ENCODE data around the gene CATSPER3.

CATSPER3 gene

DNA sequence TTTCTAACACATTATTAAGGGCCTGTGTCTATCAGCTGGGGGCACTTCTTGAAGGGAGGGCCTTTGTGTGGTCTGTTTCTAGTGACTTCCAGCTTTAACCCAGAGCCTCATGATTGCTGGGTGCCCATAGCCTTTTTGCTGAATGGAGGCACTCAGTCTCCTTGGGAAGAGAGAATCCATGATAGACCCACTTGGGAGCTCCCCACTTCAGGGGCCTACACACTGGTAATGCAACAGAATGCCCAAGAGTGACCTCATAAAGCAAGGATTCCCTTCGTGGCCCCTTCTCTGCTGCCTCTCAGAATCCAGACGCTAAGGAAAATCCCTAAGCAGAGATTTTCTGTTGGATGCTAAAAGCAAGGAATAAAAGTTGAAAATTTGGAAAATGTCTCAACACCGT, at the start of gene CATSPER3:
Gene CATSPER3 (plus strand): TSS at position 301 of the 400 bp plus-strand sequence. CDS start 85 bp downstream, at position 386.
- DNase-seq (ENCODE audit: low read depth), result no peak

DNA sequence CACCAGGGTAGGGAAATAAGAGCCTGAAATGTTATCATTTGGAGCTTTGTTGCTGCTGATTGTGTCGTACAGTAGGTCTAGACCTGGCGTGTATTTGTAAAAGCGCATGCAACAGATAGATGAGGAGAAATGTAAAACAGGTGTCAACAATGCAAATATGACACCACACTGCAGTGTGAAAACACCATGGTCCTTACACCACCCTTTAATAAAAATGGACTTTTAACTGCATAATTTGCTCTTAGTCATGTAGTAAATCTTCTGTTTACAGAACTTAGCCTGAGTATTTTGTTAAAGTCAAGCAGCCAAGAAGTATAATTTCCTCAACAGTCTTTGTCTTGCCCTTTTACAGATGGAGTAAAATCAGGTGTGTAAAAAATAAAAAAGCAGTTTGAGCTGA, 48.8 kb upstream of the CATSPER3 start:
- DNase-seq (ENCODE audit: low read depth), result no peak

DNA sequence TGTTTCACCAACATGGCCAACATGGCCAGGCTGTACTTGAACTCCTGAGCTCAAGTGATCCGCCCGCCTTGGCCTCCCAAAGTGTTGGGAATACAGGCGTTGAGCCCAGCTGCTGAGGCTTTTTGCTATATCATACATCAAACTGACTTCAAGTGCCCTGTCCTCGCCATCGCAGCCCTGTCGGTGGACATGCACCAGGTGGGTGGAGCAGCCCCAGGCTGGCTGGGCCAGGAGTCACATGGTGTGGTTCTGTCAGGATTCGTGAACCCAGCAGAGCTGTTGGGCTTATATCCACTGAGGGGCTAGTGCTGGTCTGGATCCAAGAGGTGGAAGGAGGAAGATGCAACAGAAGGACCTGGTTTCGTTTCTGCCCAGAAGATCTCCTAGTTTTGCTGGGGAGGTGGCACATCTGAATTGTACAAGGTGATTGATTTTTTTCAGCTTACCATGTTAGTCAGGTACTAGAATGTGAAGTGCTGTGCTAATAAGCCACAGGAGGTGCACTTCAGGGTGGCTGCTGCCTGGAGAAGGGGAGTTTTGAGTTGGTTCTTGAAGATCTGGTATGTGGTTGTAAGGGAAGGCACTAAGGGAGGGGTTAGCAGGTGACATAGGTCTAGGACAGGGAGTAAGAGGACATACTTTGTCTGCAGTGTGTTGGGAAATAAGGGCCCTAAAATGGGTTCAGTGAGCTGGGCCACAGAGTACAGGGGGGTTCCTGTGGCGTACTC, 46.7 kb upstream of the CATSPER3 start:
- DNase-seq (ENCODE audit: low read depth), result no peak

DNA sequence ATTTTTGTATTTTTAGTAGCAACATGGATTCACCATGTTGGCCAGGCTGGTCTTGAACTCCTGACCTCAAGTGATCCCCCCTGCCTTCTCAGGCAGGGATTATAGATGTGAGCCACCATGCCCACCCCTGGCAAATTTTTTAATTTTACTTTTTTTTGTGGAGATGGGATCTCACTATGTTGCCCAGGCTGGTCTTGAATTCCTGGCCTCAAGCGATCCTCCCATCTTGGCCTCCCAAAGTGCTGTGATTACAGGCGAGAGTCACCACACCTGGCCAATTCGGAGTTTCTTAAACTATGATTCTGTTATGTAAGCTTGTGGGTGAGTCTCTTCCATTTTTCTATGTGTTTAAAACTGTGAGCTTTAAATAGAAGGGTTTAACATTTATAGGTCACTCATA, 35.2 kb upstream of the CATSPER3 start:
- no peak for DNase-seq (ENCODE audit: low read depth)

DNA sequence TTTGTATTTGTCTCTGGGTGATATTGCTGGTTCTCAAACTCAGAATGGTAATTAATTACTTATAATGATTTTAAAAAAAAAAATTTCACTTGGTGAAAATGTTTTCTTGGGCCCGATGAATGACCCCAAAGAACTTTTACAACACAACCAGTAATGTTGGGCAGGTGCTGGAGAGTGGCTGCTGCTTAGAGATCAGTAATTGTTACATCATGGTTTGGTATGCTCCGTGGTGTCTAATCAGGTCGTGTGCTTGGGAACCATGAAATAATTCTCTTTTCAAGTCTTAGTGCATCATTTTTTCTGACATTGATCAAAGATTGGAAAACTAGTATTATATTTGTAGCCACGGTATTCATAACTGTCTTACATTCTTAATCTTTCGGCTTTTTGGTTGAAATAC, 33.5 kb upstream of the CATSPER3 start:
- DNase-seq (ENCODE audit: low read depth), result no peak

DNA sequence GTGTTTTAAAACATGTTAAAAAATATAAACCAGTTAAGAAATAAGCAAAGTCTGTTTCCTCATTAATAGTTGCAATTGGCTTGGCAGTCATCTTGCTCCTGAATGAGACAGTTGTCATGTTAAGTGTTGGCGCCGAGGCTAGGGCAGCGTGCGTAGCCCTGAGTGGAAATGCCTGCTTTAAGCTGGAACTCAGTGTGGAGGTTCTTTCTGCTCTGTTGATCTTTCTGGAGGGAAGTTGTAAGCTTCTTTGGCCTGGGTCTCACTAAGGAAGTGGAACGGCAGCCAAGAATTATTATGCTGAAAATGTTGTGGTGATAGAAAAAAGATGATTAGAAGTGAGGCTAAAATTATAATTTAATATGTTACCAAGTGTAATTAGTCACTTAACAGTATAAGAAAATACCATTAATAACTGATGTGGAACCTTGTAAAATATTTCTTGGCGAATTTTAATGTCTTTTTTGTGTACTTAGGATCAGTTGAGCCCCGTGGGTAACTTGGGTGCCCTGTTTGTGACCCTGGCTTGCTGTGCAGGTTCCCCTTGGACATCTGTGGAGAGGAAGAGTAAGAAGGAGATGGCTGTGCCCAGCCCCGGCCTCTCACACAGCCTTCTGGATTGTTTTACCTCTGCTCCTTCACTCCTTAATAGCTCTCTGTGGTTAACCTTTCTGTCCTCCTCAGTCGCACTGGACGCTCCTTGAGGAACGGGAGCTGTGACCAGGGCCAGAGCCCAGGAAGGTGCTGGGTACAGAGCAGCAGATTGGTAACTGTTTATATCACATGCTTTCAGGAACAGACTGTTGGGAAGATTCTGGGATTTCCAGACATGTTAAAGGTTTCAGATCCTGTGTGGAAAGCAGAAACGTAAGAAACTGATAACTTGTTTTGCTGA, 31.8 kb upstream of the CATSPER3 start:
- no peak for DNase-seq (ENCODE audit: low read depth)

DNA sequence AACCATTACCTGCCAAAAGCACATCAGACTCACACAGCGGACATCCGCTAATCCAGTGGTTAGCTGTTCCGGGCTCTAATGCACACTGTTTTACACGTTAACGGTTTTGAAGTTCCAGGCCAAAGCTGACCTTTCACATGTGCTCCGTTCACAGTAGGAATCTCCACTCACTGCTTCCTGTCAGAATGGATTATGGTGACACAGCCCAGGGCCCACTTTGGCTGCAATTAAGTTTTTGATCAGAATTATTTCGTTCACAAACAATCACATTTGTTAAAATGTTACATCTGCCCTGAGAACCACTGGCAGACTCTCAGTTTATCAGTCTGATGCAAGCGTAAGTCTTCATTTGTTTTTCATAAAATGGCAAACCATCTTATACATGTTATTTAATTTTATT, 30.2 kb upstream of the CATSPER3 start:
- no peak for DNase-seq (ENCODE audit: low read depth)

DNA sequence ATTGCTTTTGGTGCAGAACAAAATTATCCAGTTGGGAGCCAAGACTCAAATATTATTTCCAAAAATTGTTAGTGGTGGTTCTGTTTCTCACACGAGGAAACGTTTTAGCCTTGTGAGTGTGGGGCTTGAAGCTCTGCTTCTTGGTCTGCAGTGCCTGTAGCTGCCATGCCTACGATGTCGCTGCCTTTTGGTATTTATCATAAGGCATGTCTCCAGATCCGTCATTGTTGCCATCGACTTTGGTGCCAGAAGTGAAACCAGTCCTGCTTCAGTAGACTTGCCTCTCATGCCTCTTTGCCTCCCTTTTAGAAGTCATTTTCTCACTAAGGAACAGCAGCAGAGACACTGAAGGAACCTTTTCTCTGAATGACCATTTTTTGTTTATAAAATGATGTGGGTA, 29.7 kb upstream of the CATSPER3 start:
- no peak for DNase-seq (ENCODE audit: low read depth)

DNA sequence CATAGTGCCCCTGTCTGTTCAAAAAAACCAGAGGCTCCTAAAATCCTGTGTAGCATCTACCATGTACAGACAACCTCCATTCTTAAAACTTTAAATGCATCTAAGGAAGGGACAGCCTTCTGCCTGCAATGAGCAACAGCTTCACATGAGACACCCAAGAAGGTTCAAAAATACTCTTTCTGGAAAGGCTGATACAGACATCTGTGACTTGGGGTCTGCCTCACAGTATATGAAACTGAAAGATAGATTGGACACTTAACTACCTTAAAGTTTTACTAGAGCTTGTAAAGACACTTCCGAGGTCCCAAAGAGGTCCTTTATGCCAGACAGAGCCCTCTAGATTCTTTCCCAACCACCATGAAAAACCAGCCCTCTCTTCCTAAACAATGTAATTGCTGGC, 28.2 kb upstream of the CATSPER3 start:
- DNase-seq (ENCODE audit: low read depth), result no peak

DNA sequence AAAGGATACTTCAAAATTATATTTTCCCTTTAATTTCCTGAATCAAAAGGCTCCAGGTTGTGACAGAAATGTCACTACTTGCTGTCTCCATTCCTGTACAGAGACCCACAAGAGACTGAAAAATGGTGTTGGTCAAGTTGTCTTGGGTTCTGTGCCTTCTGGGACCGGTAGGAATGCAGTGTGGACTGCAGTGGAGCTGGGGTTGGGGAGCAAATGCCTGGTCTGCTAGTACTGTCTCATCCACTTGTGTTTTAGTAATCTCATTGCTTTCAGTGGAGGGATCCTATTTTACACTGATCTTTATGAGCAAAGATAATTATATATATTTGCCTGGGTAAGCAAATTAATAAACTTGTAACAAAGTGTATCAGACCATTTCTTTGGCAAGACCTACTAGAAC, 24.2 kb upstream of the CATSPER3 start:
- DNase-seq (ENCODE audit: low read depth), result no peak

DNA sequence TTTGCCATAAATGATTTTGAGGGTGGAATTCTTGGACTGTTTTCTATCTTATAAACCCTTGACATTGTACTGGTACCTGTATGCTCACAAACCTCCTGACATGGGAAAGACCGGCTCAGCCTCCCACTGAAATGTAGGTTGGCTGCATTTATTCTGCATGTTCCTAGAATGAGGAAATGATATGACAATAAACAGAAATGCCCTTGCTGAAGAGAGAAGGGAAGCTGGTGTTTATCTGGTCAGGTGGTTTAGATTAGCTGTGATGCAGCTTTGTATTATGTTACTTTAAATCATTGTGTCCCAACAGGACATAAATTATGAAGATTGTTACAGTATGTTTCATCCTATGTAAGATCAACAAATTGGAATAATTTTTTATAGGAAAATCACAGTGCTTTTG, 23.1 kb upstream of the CATSPER3 start:
- DNase-seq (ENCODE audit: low read depth), result no peak

DNA sequence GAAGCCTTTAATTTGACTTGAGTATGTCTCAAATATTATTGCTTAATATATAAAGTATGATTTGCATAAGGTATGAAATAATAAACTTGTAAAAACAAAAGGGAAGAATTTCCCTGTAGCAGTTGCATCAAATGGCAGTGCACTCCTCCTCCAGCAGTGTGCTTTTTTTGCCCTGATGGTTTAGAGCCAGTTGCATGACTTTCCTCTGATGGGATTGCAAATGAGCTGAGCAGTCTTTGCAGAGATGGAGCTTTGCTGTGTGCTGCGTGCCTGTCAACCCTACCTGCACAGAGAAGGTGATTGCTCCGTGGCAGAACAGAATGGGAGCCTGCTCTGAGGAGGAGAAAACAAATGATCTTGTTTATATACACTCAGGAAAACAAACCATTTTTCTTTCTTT, 22.7 kb upstream of the CATSPER3 start:
- DNase-seq (ENCODE audit: low read depth), result no peak

DNA sequence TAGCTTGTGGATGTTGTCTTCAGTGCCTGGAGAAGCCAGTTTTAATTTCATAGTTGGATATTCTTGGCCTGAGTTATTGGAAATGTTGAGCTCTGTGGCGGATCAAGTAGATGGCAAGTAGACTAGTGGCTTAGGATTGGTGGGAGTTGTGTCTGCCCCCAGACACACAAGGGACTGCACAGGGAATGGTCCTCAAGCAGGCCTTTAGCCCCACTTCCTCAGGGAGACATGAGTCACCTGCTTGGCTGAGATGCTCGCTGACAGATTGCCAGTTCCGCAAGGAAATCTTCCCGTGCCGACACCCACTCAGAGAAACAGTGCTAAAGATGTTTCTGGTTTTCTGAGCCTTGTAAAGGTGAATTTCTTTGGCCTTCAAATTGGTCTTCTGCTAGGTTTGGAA, 18.8 kb upstream of the CATSPER3 start:
- DNase-seq (ENCODE audit: low read depth), result no peak

DNA sequence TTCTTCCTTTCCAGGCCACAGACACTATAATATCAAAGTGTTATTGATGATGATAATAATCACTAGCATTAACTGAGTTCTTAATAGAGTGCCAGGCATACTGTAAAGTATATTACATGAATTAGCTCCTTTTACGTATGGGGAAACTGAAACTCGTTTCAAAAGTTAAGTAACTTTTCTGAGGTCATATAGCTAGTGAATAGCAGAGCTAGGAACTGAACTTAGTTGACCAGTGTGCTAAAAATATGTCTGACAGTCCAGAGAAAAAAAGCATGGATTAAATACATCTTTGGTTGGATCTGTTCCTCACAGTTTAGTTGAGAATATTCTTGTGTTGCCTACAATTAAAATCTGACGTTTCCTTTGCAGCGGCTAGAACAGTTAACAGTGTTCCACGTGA, 18.4 kb upstream of the CATSPER3 start:
- no peak for DNase-seq (ENCODE audit: low read depth)

DNA sequence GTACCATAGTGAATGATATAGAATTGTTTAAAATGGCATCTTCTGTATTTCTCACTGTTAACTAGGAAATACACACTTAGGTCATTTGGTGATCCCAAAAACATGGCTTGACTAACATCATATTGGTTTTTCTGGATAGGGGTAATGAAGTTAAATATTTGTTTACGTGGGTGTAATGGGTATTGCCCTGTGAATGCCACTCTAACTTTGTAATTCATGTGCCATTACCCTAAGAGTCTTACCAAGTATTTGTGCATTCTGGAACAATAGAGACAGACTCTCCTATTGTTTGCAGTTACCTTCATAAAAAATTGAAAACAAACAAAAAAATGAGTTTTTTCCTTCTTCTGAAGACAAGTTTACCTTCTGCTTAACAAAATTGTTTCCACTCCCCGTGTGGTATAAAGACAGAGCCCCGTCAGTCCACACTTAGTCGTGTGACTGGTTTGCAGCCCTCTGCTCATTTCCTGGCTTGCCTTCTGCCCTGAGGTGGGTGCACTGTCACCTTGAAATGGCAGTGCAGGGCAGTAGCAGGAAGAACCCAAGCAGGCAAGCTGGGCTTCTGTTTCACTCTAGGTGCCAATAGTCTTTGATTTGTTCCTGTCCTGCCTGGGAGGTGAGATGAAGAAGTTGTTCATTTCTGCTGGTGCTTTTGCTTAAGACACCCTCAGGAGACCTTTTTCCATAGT, 9.6 kb upstream of the CATSPER3 start:
- DNase-seq (ENCODE audit: low read depth), result no peak

DNA sequence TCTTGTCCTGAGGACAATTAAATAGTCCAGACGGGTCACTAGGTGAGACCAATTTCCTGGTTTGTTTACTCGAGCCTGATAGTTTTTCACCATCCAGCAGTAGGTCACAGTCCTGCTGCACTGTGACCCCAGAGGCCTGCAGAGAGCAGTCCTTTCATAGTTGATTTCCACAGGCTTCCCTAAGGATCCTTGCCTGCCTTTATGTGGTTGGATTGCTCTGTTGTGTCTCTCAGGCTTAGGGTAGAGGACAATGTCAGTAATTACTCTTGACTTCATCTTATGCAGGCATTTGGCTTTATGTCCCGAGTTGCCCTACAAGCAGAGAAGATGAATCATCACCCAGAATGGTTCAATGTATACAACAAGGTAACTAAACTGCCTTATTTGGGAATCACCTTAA, 9.0 kb upstream of the CATSPER3 start:
- DNase-seq (ENCODE audit: low read depth), result no peak

DNA sequence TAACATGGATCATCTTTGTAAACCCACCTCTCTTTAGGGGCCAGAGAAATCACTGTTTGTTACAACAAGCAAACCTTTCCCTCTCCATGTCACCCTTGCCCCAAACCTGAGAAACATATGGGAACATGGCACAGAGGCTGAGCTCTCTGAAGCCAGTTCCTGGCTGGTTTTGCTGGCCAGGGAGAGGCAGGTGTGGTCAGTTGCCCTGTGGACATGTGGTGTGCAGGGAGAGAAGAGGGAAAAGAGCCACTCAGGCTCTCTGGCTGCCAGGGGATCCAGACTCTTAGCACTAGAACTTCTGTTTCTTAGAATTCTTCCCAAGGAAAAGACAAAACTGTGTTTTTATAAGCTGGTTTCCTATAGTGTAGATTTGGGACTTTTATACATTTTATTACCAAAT, 4.6 kb upstream of the CATSPER3 start:
- DNase-seq (ENCODE audit: low read depth), result no peak

DNA sequence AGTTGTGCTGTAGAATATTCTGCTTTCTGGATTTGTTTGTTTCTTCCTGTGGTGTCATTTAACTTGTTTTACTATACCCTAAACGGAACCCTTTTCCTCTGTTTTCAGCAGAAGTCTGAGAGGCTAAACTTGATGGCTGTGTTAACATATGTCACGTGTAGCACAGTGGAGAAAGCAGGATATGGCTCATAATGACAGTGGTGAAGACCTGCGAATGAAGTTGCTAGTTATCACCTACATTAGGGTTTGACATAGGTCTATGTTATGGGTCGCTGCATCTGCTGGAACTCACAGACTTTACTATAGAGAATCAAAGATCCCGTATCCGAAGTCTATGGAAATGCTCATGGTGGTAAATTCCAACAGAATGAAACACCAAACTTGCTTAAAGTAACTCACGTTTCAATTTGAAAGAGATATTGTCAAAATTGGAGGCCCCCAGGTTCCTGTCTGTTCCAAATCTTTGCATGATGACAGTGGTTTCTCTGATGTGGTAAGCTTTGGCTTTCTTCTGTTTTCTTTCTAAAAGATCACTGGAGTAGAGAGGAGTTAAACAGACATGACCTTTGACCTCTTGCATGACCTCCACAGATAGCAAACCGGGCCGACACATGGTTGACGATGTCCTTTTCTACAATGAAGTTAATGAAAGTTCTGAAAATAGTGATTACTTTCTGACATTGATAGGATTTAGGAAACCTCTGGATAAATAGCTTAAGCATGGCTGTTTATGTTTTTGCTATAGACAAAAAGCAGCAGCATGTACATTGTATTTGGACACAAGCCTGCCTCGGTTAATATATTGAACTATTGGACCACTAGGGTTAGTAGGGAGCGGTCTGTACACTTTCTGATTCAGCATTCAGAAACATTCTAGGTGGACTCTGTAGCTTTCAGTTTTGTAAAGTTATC, 3.1 kb upstream of the CATSPER3 start:
- DNase-seq (ENCODE audit: low read depth), result no peak

DNA sequence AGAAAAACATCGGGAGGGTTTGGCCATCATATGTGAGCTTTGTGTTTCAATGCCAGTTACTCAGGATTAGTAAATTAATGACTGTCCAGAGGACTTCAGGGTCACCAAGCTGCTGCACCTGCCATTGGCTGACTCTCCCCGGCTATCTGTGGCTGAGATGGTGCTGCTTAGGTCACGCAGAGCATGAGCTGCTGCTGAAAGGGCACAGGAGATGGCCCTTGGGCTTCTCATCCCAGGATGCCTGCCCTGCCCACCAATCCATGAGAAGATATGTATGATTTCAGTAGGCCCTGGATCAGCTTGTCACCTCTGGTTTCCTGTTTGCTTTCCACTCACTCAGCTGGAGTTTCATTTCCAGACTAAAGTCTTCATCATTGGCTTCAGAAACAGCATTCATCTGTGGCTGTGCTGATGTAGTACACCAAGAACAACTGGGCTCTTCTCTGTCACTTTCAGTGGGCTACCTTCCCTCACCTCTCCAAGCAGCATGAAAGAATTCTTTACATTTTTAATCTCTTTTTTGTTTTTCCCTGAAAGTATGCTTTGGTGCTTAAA, 2.4 kb upstream of the CATSPER3 start:
- no peak for DNase-seq (ENCODE audit: low read depth)

DNA sequence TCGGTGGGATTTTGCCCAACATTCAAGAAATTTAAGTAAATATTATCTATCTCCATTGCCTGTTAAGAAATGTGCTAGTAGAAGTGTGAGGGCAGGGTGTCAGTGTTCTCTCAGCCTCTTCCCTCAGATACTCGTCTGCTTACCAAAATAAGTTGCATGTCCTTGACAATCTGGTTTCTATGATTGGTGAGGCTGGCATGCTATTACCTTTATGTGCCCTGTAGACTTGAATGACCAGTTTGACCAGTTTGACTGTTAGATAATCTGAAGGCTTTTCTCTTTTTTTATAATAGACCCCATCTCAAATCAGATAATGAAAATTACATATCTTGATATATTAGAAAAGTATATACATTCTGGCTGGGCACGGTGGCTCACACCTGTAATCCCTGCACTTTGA, 348 bp downstream of the CATSPER3 start:
- no peak for DNase-seq (ENCODE audit: low read depth)

DNA sequence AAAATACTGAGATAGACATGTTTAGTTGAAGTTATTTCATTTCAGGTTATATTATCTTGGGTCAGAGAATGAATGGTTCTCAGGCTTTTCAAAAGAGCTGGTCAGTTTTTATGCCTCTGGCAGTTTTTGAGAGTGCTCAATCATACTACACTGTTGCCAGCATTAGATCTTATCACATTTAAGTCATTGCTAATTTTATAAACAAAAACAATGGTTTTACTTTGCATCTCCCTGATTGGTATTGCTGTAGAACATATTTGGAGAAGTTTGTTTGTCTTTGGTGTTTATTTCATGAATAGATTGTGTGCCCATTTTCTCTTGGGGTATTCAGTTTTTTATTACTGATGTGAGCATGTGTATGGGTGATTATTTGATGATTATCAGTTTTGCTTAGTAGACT, 1.5 kb downstream of the CATSPER3 start:
- DNase-seq (ENCODE audit: low read depth), result no peak
